ENCODE data around the gene SLIT3. TPM values are rescaled to one million over a fixed set of nuclear protein-coding genes. Genes with fewer than 3 reads are reported as not detected.

The SLIT3 gene
- total RNA-seq, 1 experiment from 2014 or later, result 0.10 TPM

DNA sequence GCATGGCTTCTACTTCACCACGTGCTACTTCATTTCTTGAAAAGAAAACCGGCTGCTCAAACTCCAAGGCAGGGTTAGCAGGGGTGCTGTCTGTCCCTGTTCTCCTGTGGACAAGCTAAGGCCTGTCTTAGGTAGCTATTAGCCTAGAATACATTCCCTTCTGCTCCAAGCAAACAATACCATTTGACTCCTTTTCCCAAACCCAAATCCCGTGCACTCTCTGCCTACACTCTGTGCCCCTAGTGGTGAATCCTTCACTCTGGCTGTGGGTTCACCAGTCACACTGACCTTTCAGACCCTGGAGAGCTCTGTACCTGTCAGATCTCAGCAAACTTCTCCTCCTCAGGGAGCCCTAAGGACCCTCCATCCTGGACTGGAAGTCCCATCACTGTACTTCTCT lies 211.6 kb downstream of the SLIT3 start:
- no peaks in the 10 kb centered on the region for H3K9me3 ChIP-seq (ENCODE audit: control insufficient read depth in 1 of 2, insufficient read depth in 1 of 2, low read depth in 1 of 2, low read length in 2 of 2)
- H3K79me2 ChIP-seq (ENCODE audit: insufficient read depth, low read length), result no peaks in the 10 kb centered on the region
- ChIA-PET RAD21 (ENCODE audit: low non-redundant PET in 1 of 2, low total read pairs in 2 of 2, uncharacterized antibody in 2 of 2, unreplicated experiment in 2 of 2) (no interaction called here), POLR2A (no interaction called here), CTCF (no interaction called here)
- H3K4me2 ChIP-seq (ENCODE audit: low read length), result no peak overlapping the region
- no peak overlapping the region for H2AFZ ChIP-seq (ENCODE audit: low read depth, low read length, poor library complexity, severe bottlenecking)
- ATAC-seq (peak; percentile 55), DNase-seq (ENCODE audit: low read depth, low spot score) (no peak)
- H3K4me1 ChIP-seq (ENCODE audit: control insufficient read depth in 1 of 2, insufficient read depth in 2 of 2, low read length in 2 of 2), result no peaks in the 10 kb centered on the region
- no peak overlapping the region for H3K9ac ChIP-seq (ENCODE audit: low read length)
- 0 out of 2 replicates have a peak, but pooled peaks cover 4% of the 10 kb centered on the region for H3K27me3 ChIP-seq (ENCODE audit: insufficient read depth, low read length)
- no peaks in the 10 kb centered on the region for H4K20me1 ChIP-seq (ENCODE audit: insufficient read depth)
- no peak overlapping the region for H3K27ac ChIP-seq (ENCODE audit: low read depth, low read length)
- H3K9me2 ChIP-seq (ENCODE audit: insufficient read depth), result no peaks in the 10 kb centered on the region
- H3K4me3 ChIP-seq (replicated peaks in 1 of 2; ENCODE audit: low read depth in 1 of 2, low read length in 2 of 2), result no peak overlapping the region
- TF ChIP-seq, protein P1, sequence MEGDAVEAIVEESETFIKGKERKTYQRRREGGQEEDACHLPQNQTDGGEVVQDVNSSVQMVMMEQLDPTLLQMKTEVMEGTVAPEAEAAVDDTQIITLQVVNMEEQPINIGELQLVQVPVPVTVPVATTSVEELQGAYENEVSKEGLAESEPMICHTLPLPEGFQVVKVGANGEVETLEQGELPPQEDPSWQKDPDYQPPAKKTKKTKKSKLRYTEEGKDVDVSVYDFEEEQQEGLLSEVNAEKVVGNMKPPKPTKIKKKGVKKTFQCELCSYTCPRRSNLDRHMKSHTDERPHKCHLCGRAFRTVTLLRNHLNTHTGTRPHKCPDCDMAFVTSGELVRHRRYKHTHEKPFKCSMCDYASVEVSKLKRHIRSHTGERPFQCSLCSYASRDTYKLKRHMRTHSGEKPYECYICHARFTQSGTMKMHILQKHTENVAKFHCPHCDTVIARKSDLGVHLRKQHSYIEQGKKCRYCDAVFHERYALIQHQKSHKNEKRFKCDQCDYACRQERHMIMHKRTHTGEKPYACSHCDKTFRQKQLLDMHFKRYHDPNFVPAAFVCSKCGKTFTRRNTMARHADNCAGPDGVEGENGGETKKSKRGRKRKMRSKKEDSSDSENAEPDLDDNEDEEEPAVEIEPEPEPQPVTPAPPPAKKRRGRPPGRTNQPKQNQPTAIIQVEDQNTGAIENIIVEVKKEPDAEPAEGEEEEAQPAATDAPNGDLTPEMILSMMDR (IDR thresholded peaks at IDR 0.05 in 2 of 3, conservative IDR thresholded peaks at IDR 0.05 in 1 of 3; ENCODE audit: borderline replicate concordance in 1 of 3, insufficient read depth in 1 of 3, low read depth in 2 of 3, low read length in 2 of 3), result peak in 2 of 3 experiments; percentile 28 to 29; a peak in 3 of 6 replicates
- no peak for TF ChIP-seq POLR2AphosphoS5 (IDR thresholded peaks at IDR 0.05; ENCODE audit: low read depth, low read length)
- no peaks in the 10 kb centered on the region for H3K36me3 ChIP-seq (ENCODE audit: control insufficient read depth in 1 of 2, insufficient read depth in 2 of 2, low read length in 2 of 2)
- intact Hi-C loops (cut with micrococcal nuclease), result no loop called here
- BruUV-seq (replicated peaks), result no TSS peak

DNA sequence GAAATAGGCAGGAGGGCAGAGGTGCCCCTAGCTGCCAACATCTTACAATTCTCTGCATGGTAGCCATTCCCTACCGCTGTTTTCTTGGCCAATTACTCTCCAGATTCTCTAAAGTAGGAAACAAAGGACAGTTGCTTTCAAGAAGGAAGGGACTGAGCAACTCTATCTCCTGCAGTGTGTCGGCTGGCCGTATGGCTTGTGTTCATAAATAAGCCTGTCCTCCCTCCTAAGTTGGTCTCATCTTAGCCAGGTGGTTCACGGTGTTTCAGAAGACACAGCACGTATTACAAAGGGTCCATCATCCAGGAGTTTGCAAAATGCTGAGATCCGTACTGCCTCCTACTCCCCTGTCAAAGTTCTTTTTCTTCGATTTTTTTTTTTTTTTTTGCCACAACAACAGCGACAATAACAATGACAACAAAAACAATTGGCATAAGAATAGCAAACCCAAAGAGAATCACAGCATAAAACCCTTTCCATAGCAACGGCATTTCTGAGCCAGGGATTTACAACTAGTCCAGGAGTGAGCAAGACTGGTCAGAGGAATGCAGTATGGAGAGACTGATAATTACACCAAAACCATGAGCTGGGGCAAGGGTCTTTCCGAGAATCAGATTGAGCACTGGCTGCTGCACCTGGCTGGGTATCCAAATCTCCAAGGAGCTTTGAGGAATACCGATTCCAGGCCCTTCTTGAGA lies 212.8 kb downstream of the SLIT3 start:
- no peak overlapping the region for H2AFZ ChIP-seq (ENCODE audit: low read depth, low read length, poor library complexity, severe bottlenecking)
- no peak overlapping the region for H3K4me2 ChIP-seq (ENCODE audit: low read length)
- ATAC-seq (no peak), DNase-seq (ENCODE audit: low read depth, low spot score) (no peak)
- ChIA-PET POLR2A (no interaction called here), CTCF (no interaction called here), RAD21 (ENCODE audit: low non-redundant PET in 1 of 2, low total read pairs in 2 of 2, uncharacterized antibody in 2 of 2, unreplicated experiment in 2 of 2) (no interaction called here)
- no peak overlapping the region for H3K27ac ChIP-seq (ENCODE audit: low read depth, low read length)
- BruUV-seq (replicated peaks), result no TSS peak
- H3K36me3 ChIP-seq (ENCODE audit: control insufficient read depth in 1 of 2, insufficient read depth in 2 of 2, low read length in 2 of 2), result no peaks in the 10 kb centered on the region
- no peak overlapping the region for H3K4me3 ChIP-seq (replicated peaks in 1 of 2; ENCODE audit: low read depth in 1 of 2, low read length in 2 of 2)
- H3K9me2 ChIP-seq (ENCODE audit: insufficient read depth), result no peaks in the 10 kb centered on the region
- no peaks in the 10 kb centered on the region for H3K4me1 ChIP-seq (ENCODE audit: control insufficient read depth in 1 of 2, insufficient read depth in 2 of 2, low read length in 2 of 2)
- H3K9ac ChIP-seq (ENCODE audit: low read length), result no peak overlapping the region
- no peaks in the 10 kb centered on the region for H3K9me3 ChIP-seq (ENCODE audit: control insufficient read depth in 1 of 2, insufficient read depth in 1 of 2, low read depth in 1 of 2, low read length in 2 of 2)
- H4K20me1 ChIP-seq (ENCODE audit: insufficient read depth), result no peaks in the 10 kb centered on the region
- H3K27me3 ChIP-seq (ENCODE audit: insufficient read depth, low read length), result peaks cover 4% of the 10 kb centered on the region; the same call in 1 of the 2 replicates
- no peaks in the 10 kb centered on the region for H3K79me2 ChIP-seq (ENCODE audit: insufficient read depth, low read length)
- intact Hi-C loops (cut with micrococcal nuclease), result no loop called here
- TF ChIP-seq, protein P2, sequence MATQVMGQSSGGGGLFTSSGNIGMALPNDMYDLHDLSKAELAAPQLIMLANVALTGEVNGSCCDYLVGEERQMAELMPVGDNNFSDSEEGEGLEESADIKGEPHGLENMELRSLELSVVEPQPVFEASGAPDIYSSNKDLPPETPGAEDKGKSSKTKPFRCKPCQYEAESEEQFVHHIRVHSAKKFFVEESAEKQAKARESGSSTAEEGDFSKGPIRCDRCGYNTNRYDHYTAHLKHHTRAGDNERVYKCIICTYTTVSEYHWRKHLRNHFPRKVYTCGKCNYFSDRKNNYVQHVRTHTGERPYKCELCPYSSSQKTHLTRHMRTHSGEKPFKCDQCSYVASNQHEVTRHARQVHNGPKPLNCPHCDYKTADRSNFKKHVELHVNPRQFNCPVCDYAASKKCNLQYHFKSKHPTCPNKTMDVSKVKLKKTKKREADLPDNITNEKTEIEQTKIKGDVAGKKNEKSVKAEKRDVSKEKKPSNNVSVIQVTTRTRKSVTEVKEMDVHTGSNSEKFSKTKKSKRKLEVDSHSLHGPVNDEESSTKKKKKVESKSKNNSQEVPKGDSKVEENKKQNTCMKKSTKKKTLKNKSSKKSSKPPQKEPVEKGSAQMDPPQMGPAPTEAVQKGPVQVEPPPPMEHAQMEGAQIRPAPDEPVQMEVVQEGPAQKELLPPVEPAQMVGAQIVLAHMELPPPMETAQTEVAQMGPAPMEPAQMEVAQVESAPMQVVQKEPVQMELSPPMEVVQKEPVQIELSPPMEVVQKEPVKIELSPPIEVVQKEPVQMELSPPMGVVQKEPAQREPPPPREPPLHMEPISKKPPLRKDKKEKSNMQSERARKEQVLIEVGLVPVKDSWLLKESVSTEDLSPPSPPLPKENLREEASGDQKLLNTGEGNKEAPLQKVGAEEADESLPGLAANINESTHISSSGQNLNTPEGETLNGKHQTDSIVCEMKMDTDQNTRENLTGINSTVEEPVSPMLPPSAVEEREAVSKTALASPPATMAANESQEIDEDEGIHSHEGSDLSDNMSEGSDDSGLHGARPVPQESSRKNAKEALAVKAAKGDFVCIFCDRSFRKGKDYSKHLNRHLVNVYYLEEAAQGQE (IDR thresholded peaks at IDR 0.05; ENCODE audit: low read depth), result no peak
- TF ChIP-seq YY1 (IDR thresholded peaks at IDR 0.05; ENCODE audit: extremely low read depth, insufficient replicate concordance, low read depth, low read length) (no peak), ELF1 (IDR thresholded peaks at IDR 0.05; ENCODE audit: borderline replicate concordance, low read depth) (no peak), CBX3 (IDR thresholded peaks at IDR 0.05; ENCODE audit: low read depth) (no peak), ZFX (IDR thresholded peaks at IDR 0.05) (no peak), RAD21 (IDR thresholded peaks at IDR 0.05; ENCODE audit: low read depth) (no peak), EZH2phosphoT487 (IDR thresholded peaks at IDR 0.05; ENCODE audit: borderline replicate concordance) (no peak), SRF (IDR thresholded peaks at IDR 0.05; ENCODE audit: low read depth) (no peak), EGR1 (IDR thresholded peaks at IDR 0.05; ENCODE audit: low read depth) (no peak), FOSL1 (IDR thresholded peaks at IDR 0.05; ENCODE audit: low read depth) (no peak)

Data from HCT116 (cell line).